CD14-positive monocyte (primary cell): ENCODE results near the gene DNAJC18. TPM values are rescaled to one million over a fixed set of nuclear protein-coding genes. Genes with fewer than 3 reads are reported as not detected.

ENCODE experiments used
- DNase-seq, 3 donors: peaks; one replicate each; pipeline ENCODE4 v3.0.0-alpha.2; 2011 to 2022
- H2AFZ ChIP-seq: 2 replicates; pipeline ENCODE4 v1.6.0; 2012; ENCODE audit warnings: mild to moderate bottlenecking, low read depth, low read length, inconsistent platforms; ENCODE audit not compliant: insufficient read depth, poor library complexity, severe bottlenecking
- H3K27ac ChIP-seq, 2 donors: 1 replicate in 1 of 2; 2 replicates in 1 of 2; pipeline ENCODE4 v1.5.1; 2012 to 2013; ENCODE audit warnings: low read length in 2 of 2, control low read depth in 1 of 2, inconsistent platforms in 1 of 2, low read depth in 1 of 2, mild to moderate bottlenecking in 1 of 2
- H3K27me3 ChIP-seq, 2 donors: one replicate each; pipeline versions ENCODE4 v1.6.0 to v1.6.1; 2011 to 2013; ENCODE audit warnings: low read length in 2 of 2; ENCODE audit not compliant: control insufficient read depth in 2 of 2, insufficient read depth in 2 of 2
- H3K36me3 ChIP-seq, 2 donors: replicated peaks in 1 of 2; 1 replicate in 1 of 2; 2 replicates in 1 of 2; pipeline versions ENCODE4 v1.5.1 to v1.6.1; 2012 to 2013; ENCODE audit warnings: low read length in 2 of 2, control low read depth in 1 of 2, inconsistent platforms in 1 of 2, mild to moderate bottlenecking in 1 of 2; ENCODE audit not compliant: insufficient read depth in 2 of 2, control insufficient read depth in 1 of 2
- H3K4me1 ChIP-seq, 2 donors: 1 replicate in 1 of 2; 2 replicates in 1 of 2; pipeline versions ENCODE4 v1.5.1 to v1.6.1; 2012 to 2013; ENCODE audit warnings: low read length in 2 of 2, control low read depth in 1 of 2, inconsistent platforms in 1 of 2, mild to moderate bottlenecking in 1 of 2, moderate library complexity in 1 of 2; ENCODE audit not compliant: insufficient read depth in 2 of 2, control insufficient read depth in 1 of 2
- H3K4me2 ChIP-seq: replicated peaks from 2 replicates; pipeline ENCODE3; 2012; ENCODE audit warnings: low read length, moderate library complexity, mild to moderate bottlenecking; ENCODE audit not compliant: poor library complexity, severe bottlenecking; ENCODE audit errors: extremely low read depth
- H3K4me3 ChIP-seq, 3 experiments: fragments of 200-600 bp in 1 of 3; sonication (generic) in 1 of 3; replicated peaks in 1 of 3; 1 replicate in 2 of 3; 2 replicates in 1 of 3; pipeline ENCODE4 v1.5.1; 2011 to 2013; ENCODE audit warnings: low read length in 3 of 3, mild to moderate bottlenecking in 3 of 3, control low read depth in 2 of 3, low read depth in 2 of 3, inconsistent platforms in 1 of 3, moderate library complexity in 1 of 3
- H3K79me2 ChIP-seq: 2 replicates; pipeline ENCODE4 v1.6.0; 2012; ENCODE audit warnings: mild to moderate bottlenecking, control low read depth, inconsistent platforms, low read length, moderate library complexity; ENCODE audit not compliant: insufficient read depth
- H3K9ac ChIP-seq: 2 replicates; pipeline ENCODE4 v1.6.0; 2017; ENCODE audit warnings: low read length, mild to moderate bottlenecking; ENCODE audit not compliant: insufficient read depth, poor library complexity, severe bottlenecking
- H3K9me3 ChIP-seq, 2 donors: replicated peaks in 1 of 2; 1 replicate in 1 of 2; 2 replicates in 1 of 2; pipeline versions ENCODE4 v1.5.1 to v1.6.1; 2012 to 2013; ENCODE audit warnings: low read length in 2 of 2, control low read depth in 1 of 2; ENCODE audit not compliant: control insufficient read depth in 1 of 2, insufficient read depth in 1 of 2
- H4K20me1 ChIP-seq: 2 replicates; pipeline ENCODE4 v1.6.0; 2012; ENCODE audit warnings: mild to moderate bottlenecking, low read length, control low read depth, moderate library complexity; ENCODE audit not compliant: insufficient read depth
- H3K27ac Mint-ChIP-seq, 7 donors: one replicate each; pipeline ENCODE4 v1.8.0; 2020; ENCODE audit warnings: mild to moderate bottlenecking in 7 of 7, mixed read lengths in 7 of 7, moderate library complexity in 6 of 7, inconsistent platforms in 2 of 7
- H3K27me3 Mint-ChIP-seq, 3 donors: one replicate each; pipeline ENCODE4 v1.8.0; 2021 to 2022; ENCODE audit warnings: low read depth in 3 of 3, mild to moderate bottlenecking in 3 of 3, mixed read lengths in 3 of 3, moderate library complexity in 3 of 3, inconsistent platforms in 1 of 3
- H3K36me3 Mint-ChIP-seq, 2 donors: one replicate each; pipeline ENCODE4 v1.8.0; 2020; ENCODE audit warnings: mixed read lengths in 2 of 2, inconsistent platforms in 1 of 2, mild to moderate bottlenecking in 1 of 2
- H3K4me1 Mint-ChIP-seq: one replicate; pipeline ENCODE4 v1.8.0; 2020; ENCODE audit warnings: mild to moderate bottlenecking, mixed read lengths
- H3K4me3 Mint-ChIP-seq, 2 donors: one replicate each; pipeline ENCODE4 v1.8.0; 2020; ENCODE audit warnings: mild to moderate bottlenecking in 2 of 2, mixed read lengths in 2 of 2, moderate library complexity in 1 of 2
- H3K9me3 Mint-ChIP-seq, 7 donors: one replicate each; pipeline ENCODE4 v1.8.0; 2020 to 2022; ENCODE audit warnings: mixed read lengths in 7 of 7, mild to moderate bottlenecking in 6 of 7, moderate library complexity in 6 of 7, inconsistent platforms in 2 of 7
- WGBS: methylation state at CpG from one replicate; pipeline ENCODE4 v1.1.5; 2013; ENCODE audit warnings: missing lambda C conversion rate; ENCODE audit not compliant: insufficient coverage; 5-methylcytosine and 5-hydroxymethylcytosine counted together
- intact Hi-C, 2 donors: fragments of 100-400 bp; cut with micrococcal nuclease; formaldehyde crosslinking; loops; one replicate each; pipeline versions ENCODE4 v1.15.0 to v1.15.1; 2023
- polyA plus RNA-seq, 3 donors: library from polyadenylated mRNA; depleted of rRNA in 1 of 3; unstranded in 2 of 3; stranded (reverse) in 1 of 3; fragments of 300-500 nt in 2 of 3; fragments of >200 nt in 1 of 3; fragmentation: Illumina TruSeq in 2 of 3; gene quantifications; 1 replicate in 2 of 3; 2 replicates in 1 of 3; pipeline ENCODE4 v1.2.3, GENCODE V29; 2012 to 2021
- TF ChIP-seq, protein P1 (sequence below): fragments of 200-600 bp; IDR thresholded peaks from one replicate; pipeline ENCODE4 v1.8.0; 2022; ENCODE audit warnings: antibody characterized with exemption, mild to moderate bottlenecking

Gene DNAJC18
- polyA plus RNA-seq, 3 donors: 0.87 to 2.6 (median 2.2) TPM

DNA sequence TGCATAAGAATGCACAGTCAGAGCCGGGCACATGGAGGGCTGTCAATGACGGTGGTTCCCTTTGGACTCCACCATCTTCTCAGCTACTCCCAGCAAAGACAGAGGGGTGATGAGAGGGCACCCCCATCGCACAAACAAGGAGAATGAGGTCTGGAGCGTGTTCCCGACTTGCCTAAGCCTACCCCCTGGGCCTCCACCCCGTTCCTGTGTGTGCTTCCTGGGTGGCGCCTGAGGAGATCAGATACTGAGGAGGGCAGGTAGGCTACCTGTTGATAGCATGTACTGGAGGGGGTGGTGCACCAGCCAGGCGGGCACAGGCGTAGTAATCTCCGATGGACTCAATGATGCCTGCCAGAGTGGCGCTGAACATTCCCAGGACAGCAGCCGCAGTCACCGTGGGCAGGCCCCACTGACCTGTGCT is 60.4 kb downstream of the DNAJC18 start:
- H3K4me3 Mint-ChIP-seq: no peak overlapping the region

DNA sequence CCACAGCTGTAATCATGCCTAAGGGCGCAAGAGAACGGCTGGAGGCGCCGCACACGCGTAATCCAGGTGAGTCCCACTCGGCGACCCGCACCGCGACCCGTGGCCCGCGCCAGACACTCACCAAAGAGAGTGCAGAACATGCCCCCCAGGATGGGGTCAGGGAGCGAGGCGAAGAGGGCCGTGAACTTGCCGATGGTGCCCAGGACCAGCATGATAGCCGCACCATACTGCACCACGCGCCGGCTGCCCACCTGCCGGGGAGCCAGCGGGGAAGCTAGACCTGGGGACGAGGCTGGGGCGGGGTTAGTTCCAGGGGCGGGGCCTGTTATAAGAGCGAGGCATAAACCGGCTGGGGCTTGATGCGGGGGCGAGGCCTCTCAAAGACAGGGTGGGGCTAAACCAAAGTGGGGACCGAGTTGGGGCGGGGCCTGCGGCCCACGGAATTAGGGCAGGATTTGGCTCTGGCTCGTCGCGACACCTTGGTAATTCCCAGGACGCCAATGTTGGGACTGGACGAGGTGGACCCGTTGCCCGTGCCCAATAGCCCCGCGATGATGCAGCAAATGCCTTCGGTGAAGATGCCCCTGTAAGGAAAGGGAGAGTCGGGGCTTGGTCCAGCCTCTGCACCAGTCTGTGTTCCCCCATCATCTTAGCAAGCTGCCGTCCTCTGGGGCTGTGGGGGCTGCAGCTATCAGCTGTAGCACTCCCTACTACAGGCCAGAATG is 61.1 kb downstream of the DNAJC18 start:
- H3K79me2 ChIP-seq: no peaks in the 10 kb centered on the region
- Mint-ChIP-seq H3K36me3 (peaks cover 9 to 22% of the 10 kb centered on the region in 2 donors), H3K27ac (no peak overlapping the region), H3K9me3 (peaks cover 0 to 3% (median 0%) of the 10 kb centered on the region in 7 donors), H3K4me1 (no peaks in the 10 kb centered on the region), H3K27me3 (peaks cover 0 to 12% (median 0%) of the 10 kb centered on the region in 3 donors), H3K4me3 (no peak overlapping the region)
- DNase-seq: no peak
- H3K9ac ChIP-seq: no peak overlapping the region
- TF ChIP-seq, protein P1, sequence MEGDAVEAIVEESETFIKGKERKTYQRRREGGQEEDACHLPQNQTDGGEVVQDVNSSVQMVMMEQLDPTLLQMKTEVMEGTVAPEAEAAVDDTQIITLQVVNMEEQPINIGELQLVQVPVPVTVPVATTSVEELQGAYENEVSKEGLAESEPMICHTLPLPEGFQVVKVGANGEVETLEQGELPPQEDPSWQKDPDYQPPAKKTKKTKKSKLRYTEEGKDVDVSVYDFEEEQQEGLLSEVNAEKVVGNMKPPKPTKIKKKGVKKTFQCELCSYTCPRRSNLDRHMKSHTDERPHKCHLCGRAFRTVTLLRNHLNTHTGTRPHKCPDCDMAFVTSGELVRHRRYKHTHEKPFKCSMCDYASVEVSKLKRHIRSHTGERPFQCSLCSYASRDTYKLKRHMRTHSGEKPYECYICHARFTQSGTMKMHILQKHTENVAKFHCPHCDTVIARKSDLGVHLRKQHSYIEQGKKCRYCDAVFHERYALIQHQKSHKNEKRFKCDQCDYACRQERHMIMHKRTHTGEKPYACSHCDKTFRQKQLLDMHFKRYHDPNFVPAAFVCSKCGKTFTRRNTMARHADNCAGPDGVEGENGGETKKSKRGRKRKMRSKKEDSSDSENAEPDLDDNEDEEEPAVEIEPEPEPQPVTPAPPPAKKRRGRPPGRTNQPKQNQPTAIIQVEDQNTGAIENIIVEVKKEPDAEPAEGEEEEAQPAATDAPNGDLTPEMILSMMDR: no peak
- H3K4me2 ChIP-seq: no peak overlapping the region
- peaks cover 0 to 8% of the 10 kb centered on the region in 2 donors for H3K36me3 ChIP-seq
- H3K27me3 ChIP-seq: no peaks in the 10 kb centered on the region
- H3K9me3 ChIP-seq: no peaks in the 10 kb centered on the region
- no peak overlapping the region for H3K4me3 ChIP-seq
- H2AFZ ChIP-seq: no peak overlapping the region
- intact Hi-C loops: no loop called here
- H3K27ac ChIP-seq: no peak overlapping the region
- no peaks in the 10 kb centered on the region for H4K20me1 ChIP-seq
- WGBS: 82% methylated on average over 45 of the region's 47 CpGs
- H3K4me1 ChIP-seq: no peaks in the 10 kb centered on the region

More for the DNA sequence above, 60.4 kb downstream of the DNAJC18 start:
- DNase-seq: no peak
- H2AFZ ChIP-seq: no peak overlapping the region
- H3K27ac ChIP-seq: no peak overlapping the region
- H3K4me2 ChIP-seq: no peak overlapping the region
- H3K79me2 ChIP-seq: no peaks in the 10 kb centered on the region
- intact Hi-C loops: no loop called here
- TF ChIP-seq, protein P1: no peak
- H4K20me1 ChIP-seq: no peaks in the 10 kb centered on the region
- 71% methylated on average over 11 of the region's 13 CpGs for WGBS
- Mint-ChIP-seq H3K9me3 (peaks cover 0 to 2% (median 0%) of the 10 kb centered on the region in 7 donors), H3K36me3 (peaks cover 2 to 15% of the 10 kb centered on the region in 2 donors), H3K27me3 (peaks cover 0 to 12% (median 0%) of the 10 kb centered on the region in 3 donors), H3K27ac (no peak overlapping the region), H3K4me1 (no peaks in the 10 kb centered on the region)
- H3K4me1 ChIP-seq: no peaks in the 10 kb centered on the region
- no peaks in the 10 kb centered on the region for H3K9me3 ChIP-seq
- no peaks in the 10 kb centered on the region for H3K27me3 ChIP-seq
- H3K9ac ChIP-seq: no peak overlapping the region
- H3K36me3 ChIP-seq: peaks cover 0 to 1% of the 10 kb centered on the region in 2 donors
- no peak overlapping the region for H3K4me3 ChIP-seq
